GM12878 (cell line): ENCODE measurements around the gene SEPSECS.

ENCODE experiments used
- BRCA1 ChIP-seq: IDR thresholded peaks from 2 replicates; pipeline ENCODE4 v1.6.1; 2011; ENCODE audit warnings: low read depth, low read length, improper control_type of control experiment
- CTCF ChIP-seq, 3 experiments: IDR thresholded peaks in 2 of 3; conservative IDR thresholded peaks in 1 of 3; 2 replicates each; pipeline ENCODE4 v1.5.1; 2011; ENCODE audit warnings: low read depth in 3 of 3, low read length in 3 of 3, mild to moderate bottlenecking in 3 of 3, control low read depth in 2 of 3, moderate library complexity in 2 of 3, inconsistent platforms in 1 of 3, mixed read lengths in 1 of 3; ENCODE audit not compliant: control insufficient read depth in 2 of 3, insufficient read depth in 1 of 3; ENCODE audit errors: extremely low read depth in 1 of 3
- CUX1 ChIP-seq: IDR thresholded peaks from 2 replicates; pipeline ENCODE4 v1.6.1; 2012; ENCODE audit warnings: improper control_type of control experiment, low read depth, low read length; ENCODE audit not compliant: insufficient replicate concordance
- FOS ChIP-seq: IDR thresholded peaks from 3 replicates; pipeline ENCODE4 v1.6.1; 2011; ENCODE audit warnings: borderline replicate concordance; ENCODE audit not compliant: insufficient read length; ENCODE audit errors: extremely low read depth
- JUND ChIP-seq: IDR thresholded peaks from 2 replicates; pipeline ENCODE4 v1.6.1; 2012; ENCODE audit warnings: low read depth, mild to moderate bottlenecking, low read length, improper control_type of control experiment, moderate library complexity
- NFXL1 ChIP-seq: fragments of 450-650 bp; IDR thresholded peaks from 2 replicates; pipeline ENCODE4 v1.6.1; 2017; ENCODE audit warnings: antibody characterized with exemption, mild to moderate bottlenecking, borderline replicate concordance
- POLR2AphosphoS5 ChIP-seq: IDR thresholded peaks from 2 replicates; pipeline ENCODE4 v1.6.1; 2011; ENCODE audit warnings: mild to moderate bottlenecking, low read length, inconsistent platforms
- RAD21 ChIP-seq: IDR thresholded peaks from 2 replicates; pipeline ENCODE4 v1.6.1; 2011; ENCODE audit warnings: mild to moderate bottlenecking, low read depth, low read length, moderate library complexity; ENCODE audit not compliant: insufficient read depth
- SMAD1 ChIP-seq: fragments of 450-650 bp; IDR thresholded peaks from 2 replicates; pipeline ENCODE4 v1.6.1; 2018; ENCODE audit warnings: mild to moderate bottlenecking, low read depth; ENCODE audit not compliant: partially characterized antibody
- SREBF1 ChIP-seq: IDR thresholded peaks from 2 replicates; pipeline ENCODE4 v1.6.1; 2012; ENCODE audit warnings: mild to moderate bottlenecking, low read length
- SUZ12 ChIP-seq: fragments of 200-600 bp; sonication (generic); IDR thresholded peaks from one replicate; pipeline ENCODE4 v1.6.1; 2018; ENCODE audit warnings: antibody characterized with exemption, mild to moderate bottlenecking; ENCODE audit not compliant: unreplicated experiment
- TCF12 ChIP-seq: IDR thresholded peaks from 2 replicates; pipeline ENCODE4 v1.6.1; 2011; ENCODE audit warnings: low read depth, mild to moderate bottlenecking, low read length
- USF2 ChIP-seq: IDR thresholded peaks from 2 replicates; pipeline ENCODE4 v1.6.1; 2011; ENCODE audit warnings: low read depth, low read length, improper control_type of control experiment, borderline replicate concordance
- YY1 ChIP-seq: IDR thresholded peaks from 2 replicates; pipeline ENCODE4 v1.6.1; 2011; ENCODE audit warnings: low read depth, mild to moderate bottlenecking, low read length

DNA sequence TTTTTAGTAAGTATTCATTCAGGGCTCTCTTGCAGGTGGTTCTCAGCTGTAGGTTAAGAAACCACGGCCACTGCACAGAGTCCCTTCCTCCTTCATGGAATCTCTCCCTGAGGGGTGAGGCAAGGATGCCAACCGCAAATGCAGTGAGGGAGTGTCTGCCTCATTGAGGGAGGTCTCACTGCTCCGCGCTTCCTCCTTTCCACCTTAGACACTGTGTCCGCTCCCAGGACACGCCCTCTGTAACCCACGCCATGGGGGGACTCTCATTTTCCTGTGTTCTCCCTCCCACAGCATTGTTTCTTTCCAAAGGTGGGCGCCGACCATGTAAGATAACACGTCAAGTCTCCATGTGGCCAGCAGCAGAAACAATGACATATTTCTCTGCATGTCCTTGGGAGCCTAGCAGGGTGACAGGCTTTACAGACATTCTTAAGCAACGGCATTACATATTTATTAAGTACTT is 63.2 kb downstream of the SEPSECS start:
- TF ChIP-seq CUX1 (no peak), CTCF (IDR thresholded peaks at IDR 0.05 in 2 of 3, conservative IDR thresholded peaks at IDR 0.05 in 1 of 3; ENCODE audit: control insufficient read depth in 2 of 3, extremely low read depth in 1 of 3, insufficient read depth in 1 of 3, low read depth in 3 of 3, low read length in 3 of 3) (no peak), SUZ12 (no peak), POLR2AphosphoS5 (no peak), RAD21 (no peak), NFXL1 (no peak), SMAD1 (no peak), BRCA1 (no peak), YY1 (no peak), USF2 (no peak), TCF12 (no peak), FOS (no peak), JUND (no peak), SREBF1 (no peak)
